NCI-H2196 (cell line): Measurements from ENCODE around the gene HEATR3.
A peak's percentile ranks its signal among the peaks of the same experiment; 100 is the strongest.

Source experiments
- DNase-seq: peaks from one replicate; lab custom pipeline; 2025; ENCODE audit not compliant: unreplicated experiment; lab: John Stamatoyannopoulos, UW

Gene HEATR3

DNA sequence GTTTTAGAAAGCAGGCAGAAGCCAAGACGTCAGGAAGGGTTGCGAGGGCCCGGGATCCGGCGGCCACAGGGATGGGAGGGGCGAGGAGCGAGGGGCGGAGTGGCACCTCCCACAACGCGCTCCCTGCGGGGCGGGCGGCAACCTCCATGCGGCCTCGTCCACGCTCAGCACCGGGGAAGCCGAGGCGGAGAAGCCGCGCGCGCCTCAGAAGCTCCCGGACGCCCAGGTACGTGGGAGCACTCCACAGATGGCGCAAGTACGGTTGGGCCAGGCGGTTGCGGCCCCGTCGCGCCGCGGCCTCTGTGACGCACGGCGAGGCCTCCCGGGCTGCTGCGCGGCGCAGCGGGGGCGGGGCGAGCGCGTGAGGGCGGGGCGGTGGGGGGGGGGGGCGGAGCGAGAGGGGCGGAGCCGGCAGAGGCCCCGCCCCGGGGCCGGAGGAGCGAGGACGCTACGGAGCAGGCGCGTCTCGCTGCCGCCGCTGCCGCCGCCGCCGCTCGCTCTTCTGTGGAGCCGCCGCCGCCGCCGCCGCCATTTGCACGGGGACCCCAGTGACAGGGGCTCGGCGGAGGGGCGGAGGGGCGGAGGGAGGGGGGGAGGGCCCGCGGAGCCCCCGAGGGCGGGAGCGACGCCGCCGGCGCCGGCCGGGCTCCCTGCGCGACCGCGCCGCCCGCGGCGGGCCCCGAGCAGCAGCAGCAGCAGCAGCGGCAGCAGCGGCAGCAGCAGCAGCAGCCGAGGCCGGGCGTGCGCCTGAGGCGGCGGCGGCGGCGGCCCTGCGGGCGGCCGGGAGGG lies 87.2 kb downstream of the HEATR3 start, which contains the start of gene TENT4B:
Gene TENT4B (plus strand): TSS at position 500 of the 789 bp plus-strand sequence. CDS start 316 bp downstream, outside the sequence.
- peak; percentile 53 for DNase-seq

DNA sequence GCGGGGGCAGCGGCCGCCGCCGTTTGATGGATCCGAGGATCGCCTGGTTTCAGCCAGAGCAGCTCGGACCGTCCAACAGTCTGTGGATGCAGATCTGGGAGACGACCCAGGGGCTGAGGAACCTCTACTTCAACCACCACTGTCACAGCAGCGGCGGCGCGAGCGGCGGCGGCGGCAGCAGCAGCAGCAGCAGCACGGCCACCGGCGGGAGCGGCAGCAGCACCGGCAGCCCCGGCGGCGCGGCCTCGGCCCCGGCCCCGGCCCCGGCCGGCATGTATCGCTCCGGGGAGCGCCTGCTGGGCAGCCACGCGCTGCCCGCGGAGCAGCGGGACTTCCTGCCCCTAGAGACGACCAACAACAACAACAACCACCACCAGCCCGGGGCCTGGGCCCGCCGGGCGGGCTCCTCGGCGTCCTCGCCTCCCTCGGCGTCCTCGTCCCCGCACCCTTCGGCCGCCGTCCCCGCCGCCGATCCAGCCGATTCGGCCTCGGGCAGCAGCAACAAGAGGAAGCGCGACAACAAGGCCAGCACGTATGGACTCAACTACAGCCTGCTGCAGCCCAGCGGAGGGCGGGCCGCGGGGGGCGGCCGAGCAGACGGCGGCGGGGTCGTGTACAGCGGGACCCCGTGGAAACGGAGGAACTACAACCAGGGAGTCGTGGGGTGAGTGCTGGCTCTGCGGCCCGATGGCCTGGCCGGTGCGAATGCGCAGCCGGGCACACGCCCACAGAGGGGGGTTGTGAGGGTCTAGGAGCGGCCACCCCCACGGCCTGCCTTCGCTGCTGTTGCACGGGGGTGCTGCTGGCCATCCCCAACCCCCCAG lies 88.0 kb downstream of the HEATR3 start:
- DNase-seq: no peak

DNA sequence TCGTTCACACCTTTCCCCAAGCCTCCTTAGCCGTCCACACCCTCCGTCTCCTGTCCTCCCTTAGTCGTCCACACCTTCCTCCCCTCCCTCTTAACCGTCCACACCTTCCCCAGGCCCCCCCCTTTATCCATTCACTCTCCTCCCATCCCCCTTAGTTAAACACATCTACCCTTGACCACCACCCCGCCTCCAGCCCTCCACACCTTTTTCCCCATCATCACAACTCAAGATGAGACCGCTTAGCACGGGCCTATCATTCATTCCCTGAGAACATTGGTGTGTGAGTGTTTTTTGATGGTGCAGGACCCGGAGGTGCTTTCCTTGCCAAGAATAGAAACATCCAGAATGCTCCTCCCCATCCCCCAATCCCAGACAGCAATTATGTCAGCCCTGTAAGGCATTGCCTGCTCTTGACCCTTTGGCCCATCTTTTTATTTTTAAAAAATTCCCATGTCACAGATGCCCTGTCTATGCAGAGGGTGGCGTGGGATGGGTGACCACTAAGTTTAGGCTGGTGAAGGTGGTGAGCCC lies 88.7 kb downstream of the HEATR3 start:
- no peak for DNase-seq

DNA sequence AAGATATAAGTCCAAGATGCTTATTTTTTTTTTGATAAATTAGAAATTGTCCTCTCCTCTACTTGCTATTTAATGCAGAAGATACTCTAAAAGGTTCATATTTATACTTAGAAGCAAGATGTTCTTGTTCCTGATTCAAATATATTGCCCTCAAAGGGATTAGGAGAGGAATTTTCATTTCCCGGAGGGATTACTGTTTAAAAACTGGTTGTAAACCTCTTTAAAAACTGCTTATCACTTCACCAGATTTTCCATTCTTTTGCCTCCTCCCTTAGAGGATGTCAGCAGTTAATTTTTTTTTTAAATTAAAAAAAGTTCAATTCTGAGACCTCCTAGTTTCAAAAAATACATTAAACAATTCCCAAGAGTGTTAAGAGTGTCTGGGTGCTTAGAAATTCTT lies 90.2 kb downstream of the HEATR3 start:
- DNase-seq: no peak
